ENCODE measurements around the gene GALNT17.

GALNT17 gene

DNA sequence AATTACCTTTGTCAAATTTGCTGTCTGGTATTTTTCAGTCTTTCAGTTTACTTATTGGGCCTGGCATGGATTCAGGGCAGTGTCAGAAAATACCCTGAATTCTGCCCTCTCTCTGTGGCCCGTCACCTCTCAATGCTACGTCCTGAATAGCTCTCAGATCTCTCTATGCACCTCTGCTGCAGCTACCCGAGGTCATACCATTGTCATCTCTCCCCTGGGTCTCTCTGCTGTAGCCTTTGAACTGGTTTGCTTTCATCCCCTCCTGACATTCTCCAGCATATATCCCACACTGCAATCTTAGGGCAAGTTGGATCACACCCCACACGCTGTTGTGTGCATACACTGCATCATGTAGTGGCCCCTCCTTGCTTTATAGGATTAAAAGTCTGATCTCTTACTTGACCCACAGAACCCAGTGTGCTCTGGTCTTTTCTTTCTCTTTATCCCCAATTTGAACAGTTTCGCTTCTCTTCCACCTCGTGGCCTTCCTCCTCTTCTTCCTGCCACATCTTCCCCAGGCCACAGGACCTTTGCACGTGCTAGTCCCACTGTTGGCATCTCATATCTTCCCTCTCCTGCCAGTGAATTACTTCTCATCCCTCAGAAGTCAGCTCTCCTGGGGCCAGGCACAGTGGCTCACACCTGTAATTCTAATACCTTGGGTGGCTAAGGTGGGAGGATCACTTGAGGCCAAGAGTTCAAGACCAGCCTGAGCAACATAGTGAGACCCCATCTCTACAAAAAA is 372.9 kb downstream of the GALNT17 start:
- no peak for DNase-seq (ENCODE audit: low read depth)

DNA sequence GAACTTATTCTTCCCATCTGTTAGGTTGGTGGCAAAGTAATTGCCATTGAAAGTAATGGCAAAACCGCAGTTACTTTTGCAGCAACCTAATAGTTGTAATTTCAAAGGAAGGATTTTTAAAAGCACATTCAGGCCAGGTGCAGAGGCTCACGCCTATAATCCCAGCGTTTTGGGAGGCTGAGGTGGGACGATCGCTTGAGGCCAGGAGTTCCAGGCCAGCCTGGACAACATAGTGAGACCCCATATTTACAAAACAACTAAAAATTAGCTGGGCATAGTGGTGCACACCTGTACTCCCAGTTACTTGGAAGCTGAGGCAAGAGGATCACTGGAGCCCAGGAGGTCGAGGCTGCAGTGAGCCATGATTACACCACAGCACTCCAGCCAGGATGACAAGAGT is 374.9 kb downstream of the GALNT17 start:
- DNase-seq (ENCODE audit: low read depth): no peak

DNA sequence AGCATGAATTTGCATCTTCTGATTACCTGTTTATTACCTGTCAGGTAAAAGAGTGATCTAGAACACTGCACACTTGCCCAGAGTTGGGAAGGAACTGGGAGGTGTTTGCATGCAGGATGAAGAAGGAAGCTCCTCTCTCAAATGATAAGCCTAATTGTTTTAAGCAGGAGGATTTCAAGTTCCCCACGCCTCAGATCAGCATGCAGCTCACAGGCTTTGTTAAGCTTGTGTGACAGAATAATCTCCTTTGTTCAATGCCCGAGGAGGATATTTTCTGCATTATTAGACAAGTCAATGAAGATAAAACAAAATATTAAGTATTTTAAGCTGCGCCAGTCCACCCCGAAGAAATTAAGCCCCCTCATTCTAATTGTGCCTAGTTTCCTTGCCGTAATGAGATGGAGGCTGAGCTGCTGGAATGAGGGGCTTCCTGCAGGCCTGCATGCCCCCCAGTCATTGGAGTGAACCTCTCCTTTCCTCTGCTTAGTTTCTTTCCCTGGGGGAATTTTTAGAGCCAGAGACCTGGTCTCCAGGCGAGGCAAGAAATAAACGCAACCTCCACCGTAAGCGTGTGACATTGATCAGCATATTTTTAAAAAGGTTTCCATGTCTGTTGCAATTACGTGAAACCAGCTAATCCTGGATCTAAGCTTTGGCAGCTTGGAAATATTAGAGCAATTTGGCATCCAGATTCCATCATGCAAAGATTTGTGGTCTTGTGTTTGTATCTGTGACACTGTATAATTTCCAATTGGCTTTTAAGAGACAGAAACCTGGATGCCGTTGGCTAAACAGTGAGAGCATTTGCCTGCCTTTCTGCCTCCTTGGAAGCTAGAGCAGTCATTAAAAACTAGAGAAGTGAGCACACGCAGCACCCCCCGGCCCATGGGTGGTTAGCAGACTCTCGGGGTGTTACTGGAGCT is 376.0 kb downstream of the GALNT17 start:
- no peak for DNase-seq (ENCODE audit: low read depth)

DNA sequence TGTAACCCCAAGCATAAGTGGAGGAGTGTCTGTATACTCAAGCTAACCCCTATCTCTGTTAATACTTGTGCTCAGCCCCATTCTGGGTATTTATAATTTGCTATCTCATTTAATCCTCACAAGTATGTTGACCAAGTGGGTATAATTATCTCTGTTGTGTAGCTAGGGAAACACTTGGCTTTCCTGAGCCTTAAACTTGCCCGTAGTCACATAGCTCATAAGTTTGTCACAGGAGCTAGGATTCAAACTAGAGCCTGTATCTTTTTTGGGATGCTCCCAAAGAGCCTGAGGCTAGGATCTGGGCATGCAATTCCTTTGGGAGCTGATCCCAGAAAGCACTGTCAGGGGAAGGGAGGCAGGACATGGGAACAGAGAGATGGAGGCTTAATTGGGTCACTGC is 377.4 kb downstream of the GALNT17 start:
- no peak for DNase-seq (ENCODE audit: low read depth)

DNA sequence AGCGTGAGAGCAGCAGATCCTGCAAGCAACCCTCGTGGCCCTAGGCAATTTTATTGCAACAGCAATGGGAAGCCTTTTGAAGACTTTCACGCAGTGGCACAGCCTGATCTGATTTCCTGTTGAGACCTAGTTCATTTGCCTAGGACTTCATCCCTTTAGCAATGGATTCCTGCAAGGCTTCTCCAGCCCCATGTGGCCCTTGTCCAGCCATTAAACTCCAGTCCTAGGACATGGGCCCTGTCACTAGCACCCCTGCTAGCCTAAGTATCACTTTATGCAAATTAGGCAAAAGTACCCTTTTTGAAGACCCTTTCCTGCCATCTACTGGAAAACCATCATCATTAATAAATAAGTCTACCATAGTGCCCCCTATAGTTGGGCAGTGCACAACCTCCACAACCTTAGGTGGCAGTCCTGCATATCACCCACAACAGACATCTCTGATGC is 379.4 kb downstream of the GALNT17 start:
- no peak for DNase-seq (ENCODE audit: low read depth)

DNA sequence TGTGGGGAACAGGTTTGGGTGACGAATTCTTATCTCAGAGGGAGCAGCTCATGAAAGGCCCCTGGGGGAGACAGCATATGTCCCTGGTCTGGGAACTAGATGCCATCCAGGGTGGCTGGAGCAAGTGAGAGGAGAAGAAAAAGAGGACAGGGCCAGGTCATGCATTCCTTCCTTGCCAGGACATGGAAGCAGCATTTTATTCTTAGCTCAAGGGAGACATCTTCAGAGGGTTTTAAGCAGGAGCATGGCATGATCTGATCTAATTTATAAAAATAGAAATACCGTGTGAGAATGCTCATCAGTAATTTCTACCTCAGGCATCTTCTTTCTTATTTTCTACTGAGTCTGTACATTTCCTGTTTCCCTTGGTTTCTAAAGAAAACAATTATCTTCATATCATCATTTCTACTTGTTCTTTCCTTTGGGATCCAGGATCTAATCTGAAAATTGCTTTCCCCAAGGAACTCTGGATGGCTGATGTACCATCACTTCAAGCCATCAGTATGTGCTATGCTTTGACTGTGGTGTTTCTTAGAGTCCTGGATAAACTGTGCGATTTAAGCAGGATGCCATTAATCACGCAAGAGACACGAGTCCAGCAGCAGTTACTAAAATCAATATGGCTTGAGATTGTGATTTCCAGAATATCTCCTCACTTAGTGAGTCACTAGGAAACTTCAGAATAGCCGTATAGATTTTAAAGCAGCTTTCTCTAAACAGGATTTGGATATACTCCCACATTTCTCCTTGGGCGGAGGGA is 386.2 kb downstream of the GALNT17 start:
- no peak for DNase-seq (ENCODE audit: low read depth)

DNA sequence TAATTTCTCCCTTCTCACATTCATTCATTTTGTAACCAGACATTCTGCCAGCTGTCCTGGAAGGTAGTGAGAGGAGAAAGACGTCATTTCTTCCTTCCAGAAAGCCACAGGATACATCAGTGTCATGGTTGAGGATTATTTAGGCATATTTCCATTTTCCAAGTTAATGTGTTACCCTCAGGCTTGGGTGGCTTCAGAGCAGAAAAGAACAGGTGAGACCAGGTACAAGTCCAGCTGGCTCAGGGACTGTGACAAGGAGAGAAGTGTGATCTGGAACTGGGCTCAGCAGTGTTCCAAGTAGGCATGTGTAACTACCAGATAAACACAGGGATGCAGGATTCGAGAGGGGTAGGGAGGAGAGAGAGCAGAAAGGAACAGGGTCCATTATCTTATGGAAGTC is 386.9 kb downstream of the GALNT17 start:
- DNase-seq (ENCODE audit: low read depth): no peak

DNA sequence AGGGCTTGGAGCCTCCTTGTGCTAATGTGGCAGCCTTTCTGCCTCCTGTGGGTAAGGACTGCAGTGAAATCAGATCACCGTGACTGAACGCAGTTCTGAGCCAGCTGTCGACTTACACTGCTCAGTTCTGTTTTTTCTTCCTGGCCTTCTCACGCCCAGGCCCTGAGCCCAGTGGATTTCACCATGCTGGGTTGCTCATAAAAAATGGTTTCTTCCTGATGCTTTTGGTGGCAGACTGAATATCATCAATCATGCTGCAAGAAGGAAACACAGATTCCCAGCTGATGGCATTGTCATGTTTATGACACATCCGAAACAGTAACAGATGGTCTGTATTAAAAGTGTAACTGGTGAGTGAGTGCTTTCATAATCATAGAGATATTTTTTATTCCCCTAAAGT is 389.6 kb downstream of the GALNT17 start:
- DNase-seq (ENCODE audit: low read depth): peak; percentile 37

DNA sequence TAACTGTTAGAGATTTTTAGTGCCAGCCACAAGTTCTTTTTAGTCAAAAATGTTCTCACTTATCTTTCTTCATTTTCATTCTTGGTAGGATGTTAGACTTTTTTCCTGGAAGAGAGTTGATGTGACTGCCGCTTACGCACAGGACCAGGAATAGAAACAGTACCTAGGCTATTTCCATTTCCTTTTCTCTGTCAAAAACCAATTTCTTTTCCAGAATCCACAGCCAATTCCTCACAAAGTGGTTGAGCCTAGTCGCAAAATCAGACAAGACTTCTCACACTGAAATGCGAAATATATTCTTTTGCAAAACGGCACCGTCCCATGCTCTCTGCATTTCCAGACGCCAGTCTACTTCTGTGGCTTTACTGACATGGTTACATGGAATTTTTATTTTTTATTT is 394.2 kb downstream of the GALNT17 start:
- DNase-seq (ENCODE audit: low read depth): no peak

DNA sequence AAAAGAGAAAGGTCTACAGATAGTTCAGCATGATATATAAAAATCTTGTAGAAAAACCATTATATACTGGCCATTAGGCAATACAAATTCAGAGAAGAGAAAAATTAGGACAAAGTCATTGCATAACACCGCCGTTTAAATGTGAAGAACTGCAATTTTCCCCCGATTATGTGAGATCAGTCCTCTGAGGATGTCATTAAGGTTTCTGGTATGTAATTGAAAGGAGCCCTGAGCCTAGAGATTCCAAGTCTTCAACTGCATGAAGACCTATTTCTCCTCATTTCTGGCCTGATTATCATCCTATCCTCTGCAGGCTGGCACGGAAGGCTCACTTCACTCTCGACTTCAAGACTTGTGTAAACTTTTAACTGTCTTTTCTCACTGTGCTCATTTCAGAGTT is 395.3 kb downstream of the GALNT17 start:
- DNase-seq (ENCODE audit: low read depth): no peak

DNA sequence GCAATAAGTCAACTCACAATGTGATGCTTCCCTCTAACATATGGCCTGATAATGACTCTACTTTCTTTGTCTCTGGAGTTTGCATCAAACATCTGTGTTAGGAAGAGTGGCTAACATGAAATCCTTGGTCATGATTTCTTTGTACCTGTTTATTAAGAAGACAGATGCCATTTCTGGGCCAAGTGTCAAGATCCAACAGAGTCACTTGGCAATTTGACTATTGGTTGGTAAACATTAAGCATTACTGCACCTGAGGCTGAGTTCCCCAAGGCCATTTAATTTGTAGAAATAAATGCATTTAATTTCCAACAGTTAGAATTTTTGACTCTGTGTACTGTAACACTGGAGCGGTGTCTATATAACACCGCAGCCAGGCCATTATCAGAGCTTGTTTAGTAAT is 403.7 kb downstream of the GALNT17 start:
- no peak for DNase-seq (ENCODE audit: low read depth)

DNA sequence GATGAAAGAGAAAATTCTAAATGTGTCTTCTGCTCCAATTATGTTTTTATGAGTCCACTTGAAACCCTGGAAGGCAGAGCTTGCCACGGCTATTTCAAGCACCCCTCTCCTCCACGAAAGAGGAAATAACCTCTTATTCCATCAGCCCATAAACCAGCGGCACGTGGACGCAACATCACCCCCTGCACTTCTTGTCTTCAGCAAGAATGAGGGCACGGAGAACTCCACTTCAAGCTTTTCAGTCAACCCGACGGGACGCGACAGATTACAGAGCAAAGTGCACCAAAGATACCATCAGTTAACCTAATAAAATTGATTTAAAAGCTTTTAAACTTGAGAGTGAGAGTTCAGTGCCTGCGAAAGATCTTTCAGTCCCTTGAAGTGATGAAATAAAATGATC is 406.3 kb downstream of the GALNT17 start:
- DNase-seq (ENCODE audit: low read depth): no peak

DNA sequence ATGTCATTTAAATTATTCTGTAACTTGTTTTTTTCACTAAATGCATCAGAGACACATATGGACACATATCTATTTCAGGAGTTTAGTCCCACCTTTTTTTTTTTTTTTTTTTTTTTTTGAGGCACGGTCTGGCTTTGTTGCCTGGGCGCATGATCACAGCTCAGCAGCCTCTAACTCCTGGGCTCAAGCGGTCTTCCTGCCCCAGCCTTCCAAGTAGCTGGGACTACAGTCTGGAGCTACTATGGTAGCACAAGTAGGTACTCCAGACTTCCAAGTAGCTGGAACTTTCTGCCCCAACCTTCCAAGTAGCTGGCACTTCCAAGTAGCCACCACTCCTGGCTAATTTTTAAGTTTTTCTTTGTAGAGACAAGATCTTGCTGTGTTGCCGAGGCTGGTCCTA is 407.7 kb downstream of the GALNT17 start:
- DNase-seq (ENCODE audit: low read depth): no peak

DNA sequence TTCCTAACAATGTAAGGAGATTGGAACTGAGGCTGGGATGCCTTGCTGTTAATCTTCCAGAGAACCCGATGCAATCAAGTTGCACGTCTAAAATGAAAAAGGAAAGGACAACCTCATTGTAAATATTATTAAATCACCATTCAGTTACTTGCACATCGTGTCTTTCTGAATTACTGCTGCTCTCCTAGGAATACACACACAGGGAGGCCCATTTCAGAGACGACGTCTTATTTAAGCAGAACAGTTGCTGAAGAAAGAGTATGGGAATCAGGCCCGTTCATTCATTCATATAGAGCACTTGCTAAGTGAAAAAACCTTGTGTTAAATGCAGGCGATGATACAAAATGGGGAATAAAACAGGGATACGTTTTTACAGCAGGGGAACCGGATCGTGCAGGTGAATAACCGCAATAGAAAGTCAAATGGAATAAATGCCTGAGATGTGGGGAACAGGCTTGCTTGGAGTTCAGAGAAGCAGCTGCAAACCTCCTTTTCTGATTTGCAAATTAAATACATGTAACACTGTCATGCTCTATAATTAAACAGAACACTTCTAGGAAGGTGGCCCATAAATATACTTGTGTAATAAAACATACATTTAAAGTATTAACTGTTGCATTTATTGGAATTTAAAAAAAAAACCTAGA is 409.9 kb downstream of the GALNT17 start:
- DNase-seq (ENCODE audit: low read depth): no peak

DNA sequence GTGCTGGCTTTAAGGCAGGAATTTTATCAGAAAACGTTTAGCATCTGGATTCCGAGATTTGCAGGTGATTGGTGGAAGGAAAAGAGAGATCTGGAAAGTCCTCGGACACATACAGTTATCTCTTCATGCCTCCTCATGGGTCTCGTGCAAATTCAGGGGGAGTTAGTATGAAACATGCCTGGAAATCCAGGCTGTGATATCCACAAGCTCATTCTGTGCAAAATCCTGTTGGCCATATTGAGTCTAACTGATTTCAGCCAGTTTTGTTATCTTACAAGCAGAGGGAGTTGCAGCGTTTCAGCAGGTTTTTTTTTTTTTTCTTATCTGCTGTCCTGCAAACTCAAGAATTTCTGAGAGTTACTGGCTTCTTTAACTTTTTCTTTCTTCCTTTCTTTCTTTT is 411.5 kb downstream of the GALNT17 start:
- DNase-seq (ENCODE audit: low read depth): no peak

DNA sequence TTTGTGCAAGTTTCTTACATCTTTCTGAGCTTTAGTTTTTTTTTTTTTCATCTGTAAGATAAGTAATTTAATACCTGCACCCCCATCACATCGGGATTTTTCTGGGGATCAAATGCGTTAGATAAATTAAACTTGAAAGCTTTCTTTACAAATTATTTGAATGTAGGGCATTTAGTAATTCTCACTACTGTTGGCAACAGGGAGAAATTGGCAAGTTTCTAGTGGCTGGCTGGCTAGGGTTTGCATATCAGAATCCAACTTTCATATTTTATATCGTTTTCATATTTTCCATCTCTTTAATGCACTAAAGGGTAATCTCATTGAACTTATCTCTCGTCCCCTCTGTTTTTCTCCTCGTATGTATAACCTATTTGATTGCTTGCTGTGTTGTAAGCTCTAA is 412.9 kb downstream of the GALNT17 start:
- no peak for DNase-seq (ENCODE audit: low read depth)

DNA sequence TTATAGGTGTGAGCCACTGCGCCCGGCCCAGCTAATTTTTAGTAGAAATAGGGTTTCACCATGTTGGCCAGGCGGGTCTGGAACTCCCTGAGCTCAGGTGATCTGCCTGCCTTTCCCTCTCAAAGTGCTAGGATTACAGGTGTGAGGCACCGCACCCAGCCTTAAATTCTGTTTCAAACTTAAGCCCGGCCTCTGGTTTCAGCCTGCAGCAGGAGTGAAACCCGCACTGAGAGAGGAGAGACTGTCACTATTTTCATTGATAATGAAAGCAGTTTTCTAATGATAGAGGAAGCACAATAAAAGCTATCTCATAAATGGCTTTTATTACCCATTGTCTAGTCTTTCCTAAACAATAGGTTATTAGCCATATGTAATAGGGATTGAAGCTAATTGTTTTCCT is 415.5 kb downstream of the GALNT17 start:
- DNase-seq (ENCODE audit: low read depth): no peak

DNA sequence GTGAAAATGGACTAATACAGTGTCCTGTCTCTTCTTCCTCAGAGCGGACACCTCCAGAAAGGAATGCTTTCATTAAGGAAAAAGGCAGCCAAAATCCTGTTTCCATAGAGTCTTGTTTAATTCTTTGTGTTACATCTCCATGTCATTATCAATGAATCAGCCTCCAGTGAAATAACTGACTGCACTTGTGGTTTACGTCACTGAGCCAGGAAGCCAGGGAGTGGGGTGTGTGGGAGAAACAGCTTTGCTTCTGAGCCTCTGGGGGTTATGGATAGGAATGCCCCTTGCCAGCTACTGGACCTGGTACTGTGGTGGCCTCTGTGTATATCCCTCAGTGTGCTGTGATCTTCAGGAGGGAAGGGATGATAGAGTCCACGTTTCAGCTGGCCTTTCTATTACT is 416.8 kb downstream of the GALNT17 start:
- DNase-seq (ENCODE audit: low read depth): no peak

DNA sequence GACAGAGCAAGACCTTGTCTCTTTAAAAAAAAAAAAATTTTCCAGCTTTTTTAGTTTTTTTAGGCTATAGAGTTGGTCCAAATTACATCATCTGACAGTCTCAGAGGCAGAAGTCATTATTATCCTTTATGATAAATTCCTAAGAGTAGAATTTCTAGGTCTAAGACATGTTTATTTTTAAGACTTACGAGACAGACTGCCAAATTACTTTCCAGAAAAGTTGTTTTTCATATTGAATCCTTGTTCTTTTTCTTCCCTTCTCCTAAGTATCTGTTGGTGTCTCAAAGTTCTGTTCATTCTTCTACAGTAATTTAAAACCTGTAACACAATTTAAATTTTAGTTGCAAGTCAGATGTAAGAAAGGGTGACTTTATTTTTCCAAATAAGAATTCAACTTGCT is 421.4 kb downstream of the GALNT17 start:
- no peak for DNase-seq (ENCODE audit: low read depth)

DNA sequence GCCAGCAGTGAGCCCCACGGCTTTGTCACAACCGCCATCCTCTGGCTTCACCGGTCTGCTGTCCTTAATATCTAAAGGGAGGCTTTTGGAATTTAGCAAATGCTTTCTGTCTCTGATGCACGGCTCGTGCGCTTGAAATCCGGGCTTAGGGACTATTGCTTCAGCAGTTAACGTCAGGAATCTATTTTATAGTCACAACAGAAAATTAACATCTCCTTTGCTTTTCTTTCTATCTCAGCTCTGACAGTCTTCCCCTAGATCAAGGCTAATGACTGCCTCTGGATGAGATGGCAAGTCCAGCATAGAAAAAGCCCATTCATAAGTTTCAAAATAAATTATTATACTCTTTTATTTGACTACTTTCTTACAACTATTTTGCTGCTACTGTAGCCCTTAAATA is 423.8 kb downstream of the GALNT17 start:
- no peak for DNase-seq (ENCODE audit: low read depth)

DNA sequence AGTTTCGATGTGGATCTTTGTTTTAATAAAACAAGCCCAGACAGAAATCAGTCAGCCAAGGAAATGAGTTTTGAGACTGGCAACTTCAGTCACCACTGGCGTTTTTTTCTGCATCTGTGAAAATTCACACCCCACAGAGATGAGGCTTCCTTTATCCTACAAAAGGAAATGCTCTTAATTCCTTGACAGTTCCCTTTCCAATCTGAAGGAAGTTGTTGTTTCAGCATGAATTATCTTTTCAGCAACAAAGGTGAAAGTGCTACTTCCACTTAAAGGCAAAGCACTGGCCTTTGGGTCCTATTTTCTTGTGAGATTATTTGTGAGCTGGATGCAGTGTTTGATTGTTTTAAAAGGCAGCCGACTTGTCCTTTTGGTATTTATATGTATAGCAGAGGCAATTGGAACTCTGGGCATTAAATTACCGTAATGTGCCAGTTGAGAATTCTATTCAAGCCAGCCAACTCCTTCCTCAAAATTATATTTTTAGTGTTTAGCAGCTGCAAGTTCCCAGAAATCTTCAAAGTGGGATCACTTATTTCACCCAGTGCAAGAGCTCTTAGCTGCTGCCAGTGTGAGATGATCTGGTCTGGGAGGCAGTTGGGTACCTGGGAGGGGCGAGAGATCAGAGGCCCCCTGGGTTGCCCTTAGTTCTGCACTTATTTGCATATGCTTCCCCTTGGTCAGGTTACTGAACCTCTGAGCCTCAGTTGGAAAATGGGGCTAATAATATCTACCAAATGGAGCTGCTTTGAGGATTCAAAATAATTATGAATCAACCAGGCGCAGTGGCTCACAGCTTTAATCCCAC is 427.1 kb downstream of the GALNT17 start:
- no peak for DNase-seq (ENCODE audit: low read depth)

Data from fibroblast of the conjunctiva (primary cell).